Choroid plexus epithelial cell (primary cell): Measurements from ENCODE around the gene HMSD.

Experiments
- DNase-seq: peaks from one replicate; pipeline ENCODE4 v3.0.0-alpha.2; 2010; ENCODE audit warnings: low read depth
- H3K4me3 ChIP-seq: 2 replicates; pipeline ENCODE4 v1.5.1; 2011; ENCODE audit warnings: low read depth, mild to moderate bottlenecking, control low read depth, low read length, moderate library complexity
- CTCF ChIP-seq: conservative IDR thresholded peaks from 2 replicates; pipeline ENCODE4 v1.5.1; 2011; ENCODE audit warnings: low read depth, mild to moderate bottlenecking, control low read depth, inconsistent platforms, low read length, moderate library complexity

The HMSD gene

GRCh38 chr18:63969942-63970808 is 21.1 kb downstream of the HMSD start, which contains the start of gene SERPINB8:
Gene SERPINB8, plus strand, starts transcription at chr18:63970081. Its CDS starts 8,228 bp downstream, at chr18:63978309.
- peak within 1 kb of the TSS; percentile 84 for H3K4me3 ChIP-seq
- TF ChIP-seq CTCF = no peak
- DNase-seq = peak; percentile 96

GRCh38 chr18:63970809-63971205 is 21.7 kb downstream of the HMSD start:
- DNase-seq = no peak

GRCh38 chr18:63971320-63972001 is 22.4 kb downstream of the HMSD start:
- H3K4me3 ChIP-seq = peak overlapping the region; percentile 84
- TF ChIP-seq CTCF = no peak
- no peak for DNase-seq

More at GRCh38 chr18:63970809-63971205, 21.7 kb downstream of the HMSD start:
- peak overlapping the region; percentile 84 for H3K4me3 ChIP-seq
- TF ChIP-seq CTCF = no peak

- no peak for TF ChIP-seq CTCF
- no peak overlapping the region for H3K4me3 ChIP-seq
- no peak for DNase-seq
Measured at GRCh38 chr18:63972002-63972376, 22.9 kb downstream of the HMSD start.

GRCh38 chr18:63974991-63975390 is 25.9 kb downstream of the HMSD start:
- peak; percentile 57 for TF ChIP-seq CTCF
- no peak overlapping the region for H3K4me3 ChIP-seq
- peak; percentile 76 for DNase-seq

- no peak for TF ChIP-seq CTCF
- no peak for DNase-seq
- no peak overlapping the region for H3K4me3 ChIP-seq
Measured at GRCh38 chr18:63975628-63976027, 26.5 kb downstream of the HMSD start.
